GM21367 (cell line): ENCODE measurements around the gene KCNH1.

Source experiments
- ATAC-seq: cut with Tn5 transposase; IDR thresholded peaks from one replicate; pipeline ENCODE4 v1.9.1; 2021; ENCODE audit not compliant: unreplicated experiment

The KCNH1 gene

DNA sequence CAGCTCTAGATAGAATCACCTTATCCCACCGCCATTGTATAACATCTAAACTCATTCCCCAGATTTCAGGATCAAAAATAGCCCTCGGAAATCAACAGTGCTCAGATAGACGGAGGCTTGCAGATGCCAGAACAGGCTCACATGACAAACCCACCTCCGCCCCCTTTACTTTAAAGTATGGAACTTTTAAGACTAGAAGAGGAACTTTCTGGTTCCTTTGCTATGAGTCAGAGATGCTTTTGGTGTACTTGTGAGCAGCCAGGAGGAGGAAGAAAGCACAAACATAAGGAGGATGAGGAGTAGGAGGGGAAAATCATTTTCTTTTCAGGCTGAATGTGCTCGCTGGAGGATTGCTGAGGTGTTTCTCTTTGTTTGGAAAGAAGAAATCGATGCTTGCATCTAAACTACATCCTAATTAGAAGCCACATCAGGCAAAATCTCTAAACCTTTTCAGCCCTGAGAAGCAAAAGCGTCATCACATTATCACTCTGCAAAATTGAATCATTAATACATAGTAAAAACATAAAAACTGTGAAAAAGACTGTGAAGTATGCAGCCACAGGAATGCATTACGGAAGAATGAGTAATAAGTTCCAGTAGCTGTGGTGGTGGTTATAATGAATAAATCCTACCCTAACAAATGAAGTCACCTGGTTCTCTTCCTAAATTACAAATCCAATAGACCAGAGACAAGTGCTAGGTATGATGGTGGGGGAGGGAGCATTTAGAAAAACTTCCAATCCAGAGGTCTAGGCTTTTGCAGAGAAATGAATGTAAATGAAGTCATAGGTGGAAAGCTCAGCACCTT lies 251.3 kb downstream of the KCNH1 start:
- ATAC-seq: no peak

DNA sequence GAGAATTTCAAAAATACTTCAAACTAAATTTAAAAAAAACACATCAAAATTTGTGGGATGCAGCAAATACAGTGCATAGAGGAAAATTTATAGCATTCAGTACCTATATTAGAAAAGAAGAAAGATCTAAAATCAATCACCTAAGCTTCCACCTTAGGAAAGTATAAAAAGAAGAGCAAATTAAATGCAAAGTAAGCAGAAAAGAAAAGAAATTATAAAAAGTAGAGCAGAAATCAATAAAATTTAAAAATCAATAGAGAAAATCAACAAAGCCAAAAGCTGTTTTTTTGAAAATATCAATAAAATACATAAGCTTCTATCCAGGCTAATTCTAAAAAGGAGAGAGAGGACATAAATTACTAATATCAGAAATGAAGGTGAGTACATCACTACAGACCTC lies 255.4 kb downstream of the KCNH1 start:
- no peak for ATAC-seq

DNA sequence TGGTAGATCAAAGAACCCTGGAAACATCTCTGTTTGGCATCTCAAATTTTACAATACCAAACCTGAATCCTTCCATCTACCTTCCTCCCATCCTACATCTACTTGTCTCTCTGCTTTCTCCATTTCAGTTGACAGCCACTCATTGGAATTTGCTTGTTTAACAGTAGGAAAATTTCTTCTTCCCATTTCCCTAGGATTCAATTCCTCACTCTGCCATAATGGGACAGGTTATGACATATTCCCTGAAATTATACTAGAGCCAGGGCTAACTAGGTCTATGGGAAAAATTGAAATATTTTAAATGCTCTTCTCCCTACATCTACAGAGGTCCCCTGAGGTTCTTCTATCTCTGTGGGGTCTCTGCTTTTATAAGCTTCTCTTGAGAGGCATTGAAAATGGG lies 257.7 kb downstream of the KCNH1 start:
- ATAC-seq: no peak

DNA sequence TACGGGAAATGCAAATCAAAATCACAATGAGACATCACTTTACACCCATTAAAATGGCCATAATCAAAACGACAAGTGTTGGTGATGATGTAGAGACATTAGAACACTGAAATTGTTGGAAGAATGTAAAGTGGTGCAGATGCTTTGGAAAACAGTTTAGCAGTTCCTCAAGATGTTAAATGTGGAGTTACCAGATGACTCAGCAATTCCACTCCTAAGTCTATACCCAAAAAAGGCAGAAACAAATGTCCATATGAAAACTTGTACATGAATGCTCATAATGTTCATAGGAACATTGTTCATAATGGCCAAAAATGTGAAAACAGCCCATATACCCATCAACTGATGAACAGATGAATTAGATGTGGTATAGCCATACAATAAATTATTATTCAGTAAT lies 267.4 kb downstream of the KCNH1 start:
- ATAC-seq: no peak

DNA sequence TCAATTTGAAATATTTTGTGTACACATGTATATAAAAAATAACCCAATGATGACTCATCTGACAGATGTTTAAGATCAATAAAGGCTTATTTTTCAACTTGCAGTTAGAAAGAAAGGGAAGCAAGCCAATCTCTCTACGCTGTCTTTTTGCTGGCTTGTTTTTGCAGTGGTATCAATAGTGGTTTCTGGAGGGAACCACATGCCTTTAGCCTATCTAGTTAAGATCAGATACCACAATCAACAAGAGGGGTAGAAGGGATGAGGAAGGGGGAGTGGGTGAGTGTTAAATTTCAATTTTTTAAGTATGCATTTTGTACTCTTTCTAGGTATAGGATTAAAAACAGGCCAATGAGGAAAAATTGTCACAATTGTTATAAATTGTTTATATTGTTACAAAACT lies 276.2 kb downstream of the KCNH1 start:
- ATAC-seq: no peak

DNA sequence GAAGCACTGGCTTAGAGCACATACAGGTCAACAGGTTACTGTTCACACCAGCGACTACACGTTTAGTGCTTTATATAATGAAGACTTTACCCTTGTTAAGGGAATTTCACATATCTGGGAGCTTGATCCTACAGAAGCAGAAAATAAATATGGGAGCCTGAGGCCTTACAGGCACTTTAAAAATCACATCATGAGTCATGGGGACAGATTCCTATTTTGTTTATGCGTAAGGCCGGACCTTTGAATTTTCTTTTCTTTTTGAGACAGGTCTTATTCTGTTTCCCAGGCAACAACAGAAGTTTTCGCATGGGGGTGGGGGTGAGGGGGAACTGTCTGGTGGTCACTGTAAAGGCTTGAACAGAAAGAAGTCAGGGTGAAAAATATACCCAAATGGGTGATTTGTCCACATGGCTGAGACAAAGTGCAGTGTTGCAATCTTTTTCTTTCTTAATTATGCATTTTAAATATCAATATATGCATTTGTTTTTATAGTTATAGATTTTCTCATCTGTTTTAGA lies 276.7 kb downstream of the KCNH1 start:
- no peak for ATAC-seq

DNA sequence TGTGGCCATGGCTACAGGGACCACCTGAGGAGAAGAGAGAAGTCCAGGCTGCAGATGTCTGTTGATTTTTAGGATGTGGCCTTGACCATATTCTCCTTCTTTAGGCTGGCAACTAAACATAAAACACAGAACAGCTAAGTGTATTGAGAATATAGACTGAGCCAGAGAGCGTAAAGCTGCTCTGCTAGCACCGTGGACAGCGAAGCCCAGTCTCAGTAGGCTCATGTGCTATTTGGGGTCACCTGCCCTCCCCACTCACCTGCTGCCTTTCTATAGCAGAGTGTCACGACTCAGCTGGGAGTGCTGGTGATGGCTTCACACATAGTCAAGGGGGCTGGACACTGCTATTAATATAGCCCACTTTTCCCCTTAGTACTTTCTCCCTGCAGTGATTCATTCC lies 278.5 kb downstream of the KCNH1 start:
- no peak for ATAC-seq

DNA sequence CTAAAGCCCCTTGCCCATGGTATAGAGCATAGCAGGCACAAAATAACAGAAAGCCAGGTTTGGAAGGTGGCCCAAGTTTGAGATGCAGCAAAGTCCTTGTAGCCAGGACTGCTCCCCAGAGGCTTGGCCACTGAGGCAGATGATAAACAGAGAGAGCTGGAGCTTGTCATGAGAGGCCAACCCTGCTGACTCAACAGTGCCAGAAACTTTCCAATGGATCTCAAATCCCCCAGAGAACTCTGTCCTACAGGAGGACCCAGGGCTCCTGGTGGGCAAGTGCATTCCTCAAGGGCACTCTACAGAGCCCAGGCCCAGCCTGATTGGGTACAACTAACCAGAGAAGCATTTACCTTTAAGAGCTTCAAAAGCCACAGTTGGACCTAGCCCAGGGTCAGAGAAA lies 280.7 kb downstream of the KCNH1 start:
- no peak for ATAC-seq

DNA sequence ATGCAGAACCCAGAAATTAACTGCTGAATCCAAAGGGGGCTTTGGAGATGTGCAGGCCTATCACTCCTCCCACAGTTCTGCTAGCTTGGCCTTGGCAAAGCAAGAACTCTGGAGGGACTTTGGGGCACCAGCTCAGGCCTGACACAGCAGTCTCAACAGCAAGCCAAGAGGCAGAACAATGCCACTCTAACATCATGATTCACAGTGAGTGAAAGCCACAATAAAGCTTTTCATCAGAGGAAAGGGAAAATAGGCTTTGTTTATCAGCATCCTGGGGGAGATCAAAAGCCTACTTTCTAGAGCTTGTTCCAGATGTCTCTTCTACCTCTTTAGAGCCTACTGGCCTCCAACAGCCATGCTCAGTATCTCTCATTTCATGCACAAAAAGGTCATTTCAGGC lies 283.4 kb downstream of the KCNH1 start:
- no peak for ATAC-seq

DNA sequence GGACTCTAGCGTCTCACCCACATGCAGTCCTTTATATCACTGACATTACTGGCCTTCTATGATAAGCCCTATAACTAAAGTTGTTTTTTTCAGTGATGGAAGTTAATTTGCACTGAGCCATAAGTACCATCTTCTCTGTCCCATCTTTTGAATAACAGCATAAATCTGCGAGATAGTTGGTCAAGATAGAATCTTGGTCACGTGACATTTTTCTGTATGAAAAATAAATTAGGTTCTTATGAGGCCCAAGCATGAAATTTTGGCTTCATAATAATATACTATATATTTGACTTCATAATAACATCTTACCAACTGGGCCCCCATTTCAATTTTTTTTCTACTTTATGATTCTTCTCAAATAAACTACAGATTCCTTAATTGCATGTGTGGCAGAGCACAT lies 285.5 kb downstream of the KCNH1 start:
- ATAC-seq: no peak

DNA sequence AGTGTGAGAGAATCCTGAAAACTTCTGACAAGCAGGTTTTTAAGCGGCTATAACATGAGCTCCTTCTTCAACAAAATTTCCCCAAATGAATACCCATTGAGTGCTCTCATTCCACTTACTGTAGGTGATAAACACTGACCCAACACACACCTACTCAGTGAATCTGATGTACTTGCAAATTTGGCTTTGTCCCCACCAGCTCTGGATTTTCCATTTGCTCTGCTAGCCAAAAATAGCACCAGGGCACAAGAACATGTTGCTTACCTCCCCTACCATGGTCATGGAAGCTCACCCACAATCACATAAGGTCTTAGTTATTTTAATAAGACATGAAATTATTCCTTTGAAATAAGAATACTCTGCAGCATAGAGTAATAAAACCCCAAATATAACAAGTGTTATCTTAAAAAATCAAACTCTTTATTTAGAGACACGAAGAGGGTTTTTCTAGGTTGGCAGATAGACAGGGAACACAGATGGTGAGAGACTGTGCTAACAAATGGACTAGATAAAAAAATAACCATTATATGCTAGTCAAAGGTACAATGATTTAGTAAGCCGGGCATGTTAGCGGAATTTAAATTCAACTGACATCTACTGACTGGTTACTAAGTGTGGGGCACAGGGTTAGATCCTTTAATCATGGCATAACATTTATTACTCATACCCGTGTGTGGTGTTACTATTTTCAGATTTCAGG lies 291.9 kb downstream of the KCNH1 start:
- no peak for ATAC-seq

DNA sequence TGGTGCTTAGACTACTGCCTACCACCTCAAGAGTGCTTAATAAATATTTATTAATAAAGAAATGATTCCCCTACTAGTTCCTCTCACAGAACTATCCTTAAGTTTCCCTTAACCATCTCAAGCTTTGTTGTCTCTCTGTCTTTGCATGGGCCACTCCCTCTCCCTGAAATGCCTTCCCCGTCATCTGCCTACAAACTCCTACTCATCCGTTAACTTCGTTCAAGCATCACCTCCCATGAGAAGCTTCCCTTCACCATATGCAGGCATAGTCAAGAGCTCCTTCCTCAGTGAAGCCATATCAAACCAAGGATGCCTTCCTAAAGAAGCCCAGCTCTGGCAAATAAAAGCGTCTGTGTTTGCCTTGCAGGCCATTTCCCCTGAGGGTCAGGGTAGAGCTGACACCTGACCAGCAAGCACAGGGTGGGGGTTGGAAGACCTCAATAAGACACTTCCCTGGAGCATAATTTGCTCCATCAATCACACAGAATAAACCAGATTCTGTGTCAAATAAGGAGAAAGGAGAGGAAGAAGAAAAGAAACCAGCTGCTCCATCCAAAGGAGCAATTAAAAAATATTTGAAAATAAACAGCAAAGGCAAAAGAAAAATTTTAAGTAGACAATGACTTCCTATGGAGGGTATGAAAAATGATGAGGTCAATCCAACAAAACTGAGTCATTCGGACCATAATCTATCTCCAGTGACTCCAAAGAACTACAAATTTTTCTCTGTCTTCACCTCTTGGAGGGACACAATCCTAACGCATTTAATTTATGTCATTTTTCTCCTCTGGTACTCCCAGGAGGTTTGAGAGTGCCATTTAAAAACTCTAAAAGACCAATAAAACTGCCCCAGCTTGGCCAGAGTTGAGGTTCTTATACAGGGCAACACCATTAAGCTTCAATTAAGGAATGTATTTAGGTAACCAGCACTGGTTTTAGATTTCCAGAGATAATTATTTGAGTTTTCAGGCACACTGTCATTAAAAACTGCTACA lies 303.6 kb downstream of the KCNH1 start:
- no peak for ATAC-seq

DNA sequence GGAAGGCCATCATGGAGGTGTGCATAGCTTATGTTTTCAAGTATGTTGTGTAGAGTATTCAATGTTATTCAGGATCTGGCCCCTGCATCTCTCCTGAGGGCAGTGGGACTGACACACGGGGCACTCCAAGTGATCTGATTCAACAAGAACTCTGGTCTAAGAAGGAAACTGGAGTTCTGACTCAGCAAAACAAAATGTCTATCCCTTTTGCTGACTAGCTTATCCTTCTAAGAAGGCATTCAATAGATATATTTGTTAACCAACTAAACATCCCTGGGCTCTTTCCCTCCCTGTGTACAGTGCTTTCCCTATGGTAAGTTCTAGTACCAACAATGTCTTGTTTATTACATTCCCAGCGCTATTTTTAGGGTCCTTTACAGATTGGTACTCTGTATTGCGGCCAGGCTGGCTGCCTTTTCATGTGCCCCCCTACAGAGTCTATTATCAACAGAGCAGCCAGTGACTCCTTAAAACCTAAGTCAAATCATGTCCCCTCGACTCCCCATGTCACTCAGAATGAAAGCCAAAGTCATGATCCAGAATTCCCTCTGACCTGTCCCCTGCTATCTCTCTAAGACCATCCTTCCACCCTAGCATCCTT lies 304.9 kb downstream of the KCNH1 start:
- no peak for ATAC-seq

DNA sequence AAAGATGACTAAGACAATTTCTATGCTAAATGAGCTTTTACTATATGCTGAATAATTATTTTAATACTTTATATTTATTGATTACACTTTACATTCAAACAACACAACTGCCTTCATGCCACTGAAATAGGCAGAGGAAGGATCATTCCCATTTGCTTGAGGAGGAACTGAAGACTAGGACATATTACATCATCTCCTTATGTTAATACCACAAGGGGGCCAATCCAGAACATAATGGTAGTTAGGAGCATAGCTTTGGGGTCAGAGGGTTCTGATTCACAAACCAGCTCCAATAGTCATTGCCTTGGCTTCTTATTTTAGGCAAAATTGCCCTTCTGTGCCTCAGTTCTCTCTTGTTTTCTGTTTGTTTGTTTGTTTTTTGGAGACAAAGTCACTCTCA lies 306.5 kb downstream of the KCNH1 start:
- no peak for ATAC-seq

DNA sequence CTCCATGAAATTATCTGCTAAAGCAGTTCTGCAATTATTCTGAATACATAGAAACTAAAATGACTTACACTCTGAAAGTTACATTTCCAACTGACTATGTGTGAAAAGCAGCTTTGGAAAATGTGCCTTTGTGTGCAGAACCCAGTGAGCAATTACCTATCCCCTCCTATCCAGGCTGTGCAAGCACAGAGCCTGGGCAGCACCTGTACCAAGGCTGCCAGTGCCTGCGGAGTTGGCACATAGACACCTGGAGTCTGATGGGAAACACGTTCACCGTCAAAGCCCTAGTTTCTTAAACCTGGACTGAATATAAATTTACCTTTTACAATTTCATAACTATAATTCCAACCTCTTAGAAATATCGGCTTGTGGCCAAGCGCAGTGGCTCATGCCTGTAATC lies 307.3 kb downstream of the KCNH1 start:
- ATAC-seq: no peak

DNA sequence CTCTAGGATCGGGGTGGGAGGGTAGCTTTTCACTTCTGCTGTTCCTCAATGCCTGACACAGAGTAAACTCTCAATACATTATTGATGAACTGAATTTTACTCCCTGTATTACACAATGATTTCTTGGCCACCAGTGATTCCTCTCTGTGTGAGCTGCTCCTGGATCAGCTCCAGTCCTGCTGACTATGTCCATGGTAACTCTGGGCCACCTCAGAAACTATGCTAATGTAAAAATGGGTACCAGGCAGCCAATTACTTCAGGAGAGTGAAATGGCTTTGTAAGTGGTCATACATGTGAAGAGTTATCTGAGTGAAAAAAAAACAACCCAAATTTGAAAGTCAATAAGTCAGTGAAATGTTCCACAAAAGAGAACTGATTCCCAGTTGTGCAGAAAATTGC lies 311.0 kb downstream of the KCNH1 start:
- ATAC-seq: no peak

DNA sequence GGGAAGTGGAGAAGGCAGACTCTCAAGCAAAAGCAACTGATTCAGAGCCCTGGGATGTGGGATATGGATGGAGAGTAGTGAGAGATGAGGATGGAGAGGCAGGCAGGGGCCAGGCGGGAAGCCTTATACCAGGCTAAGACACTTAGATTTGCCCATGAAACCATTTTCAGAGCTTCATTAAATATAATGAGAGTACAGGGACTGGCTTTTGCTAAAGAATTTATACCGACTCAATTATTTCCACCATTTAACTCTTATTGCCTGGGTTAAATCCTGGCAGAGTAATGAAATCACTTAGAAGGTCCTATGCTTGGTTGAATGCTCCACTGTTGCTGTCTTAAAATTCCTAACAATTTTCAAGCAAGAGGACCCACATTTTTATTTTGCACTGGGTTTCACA lies 311.7 kb downstream of the KCNH1 start:
- no peak for ATAC-seq

DNA sequence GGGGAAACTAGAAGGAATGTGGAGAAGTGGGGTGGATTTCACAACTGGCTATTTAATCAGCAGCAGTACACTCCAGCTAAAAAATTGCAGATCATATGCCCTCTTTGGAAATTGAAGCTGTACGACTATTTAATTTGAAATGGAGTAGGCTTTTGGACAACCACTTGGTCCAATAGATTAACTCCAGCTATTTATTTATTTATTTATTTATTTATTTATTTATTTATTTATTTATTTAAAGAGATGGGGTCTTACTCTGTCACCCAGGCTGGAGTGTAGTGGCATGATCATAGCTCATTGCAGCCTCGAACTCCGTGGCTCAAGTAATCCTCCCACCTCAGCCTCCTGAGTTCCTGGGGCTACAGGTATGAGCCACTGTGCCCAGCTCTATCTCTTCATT lies 312.3 kb downstream of the KCNH1 start:
- no peak for ATAC-seq

DNA sequence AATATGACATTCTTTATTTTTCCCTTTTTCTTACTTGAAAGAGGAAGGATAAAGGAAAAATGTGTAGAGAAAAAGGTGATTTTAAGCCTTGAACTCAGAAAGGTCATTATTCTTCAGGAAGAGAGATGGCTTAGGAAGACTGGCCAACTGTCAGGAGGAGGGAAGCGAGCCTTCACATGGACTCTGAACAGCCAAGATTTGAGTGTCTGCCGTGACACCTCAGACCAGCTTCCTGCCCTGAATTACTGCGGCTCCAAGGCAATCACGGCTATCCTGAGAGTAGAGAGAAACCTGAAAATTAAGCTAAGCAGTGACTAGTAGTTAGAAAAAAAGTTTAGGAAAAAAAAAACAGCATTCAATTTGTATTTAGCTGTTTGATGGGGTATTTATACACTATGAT lies 314.7 kb downstream of the KCNH1 start:
- no peak for ATAC-seq

DNA sequence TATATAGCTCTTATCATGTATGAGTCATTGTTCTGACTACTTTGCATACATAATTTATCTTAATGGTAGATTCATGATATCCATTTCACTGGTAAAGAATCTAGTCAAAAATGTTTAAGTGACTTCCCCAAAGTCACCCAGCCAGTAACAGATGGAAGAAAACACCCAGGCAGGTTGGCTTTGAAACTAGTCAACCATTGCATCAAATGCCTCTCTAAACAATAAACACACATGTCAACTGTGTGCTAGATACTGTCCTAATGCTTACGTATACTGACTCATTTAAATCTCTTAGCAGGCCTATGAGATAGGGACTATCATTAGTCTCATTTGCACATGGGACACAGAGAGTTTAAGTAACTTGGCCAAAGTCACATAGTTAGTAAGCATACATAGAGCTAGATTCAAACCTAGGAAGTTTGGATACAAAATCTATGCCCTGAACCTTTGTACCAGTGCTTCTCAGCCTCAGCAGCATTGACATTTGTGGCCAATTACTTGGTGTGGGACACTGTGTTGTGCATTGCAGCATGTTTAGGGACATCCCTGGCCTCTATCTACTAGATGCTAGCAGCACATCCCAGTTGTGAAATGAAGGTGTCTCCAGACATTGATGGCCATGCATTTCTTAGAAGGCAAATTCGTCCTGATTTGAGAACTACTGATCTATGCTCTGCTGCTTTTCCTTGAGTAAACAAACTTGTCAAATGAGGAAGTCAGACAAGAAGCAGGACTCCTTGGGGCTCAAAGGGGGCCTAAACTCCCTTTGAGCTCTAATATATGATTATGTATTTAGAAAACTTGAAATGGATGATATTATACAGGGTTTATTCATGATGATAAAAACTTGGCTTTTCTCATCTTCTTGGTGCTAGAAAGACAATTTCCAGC lies 316.3 kb downstream of the KCNH1 start:
- no peak for ATAC-seq
